WI38 (cell line): ENCODE data around the gene PIK3IP1.

ENCODE experiments used
- H3K4me3 ChIP-seq: 2 replicates; pipeline ENCODE4 v1.5.1; 2011; ENCODE audit warnings: low read depth, mild to moderate bottlenecking, control low read depth, low read length
- CTCF ChIP-seq: IDR thresholded peaks from 2 replicates; pipeline ENCODE4 v1.5.1; 2012; ENCODE audit warnings: low read depth, mild to moderate bottlenecking, control low read depth, low read length

Gene PIK3IP1

GRCh38 chr22:31269892-31270579 is 22.3 kb downstream of the PIK3IP1 start:
- TF ChIP-seq CTCF: no peak
- H3K4me3 ChIP-seq: no peak overlapping the region

- no peak overlapping the region for H3K4me3 ChIP-seq
- no peak for TF ChIP-seq CTCF
These were observed 24.0 kb downstream of the PIK3IP1 start for GRCh38 chr22:31268281-31268680.

GRCh38 chr22:31263896-31264640 is 28.2 kb downstream of the PIK3IP1 start:
- no peak overlapping the region for H3K4me3 ChIP-seq
- no peak for TF ChIP-seq CTCF

- no peak for TF ChIP-seq CTCF
- no peak overlapping the region for H3K4me3 ChIP-seq
These were observed 29.8 kb downstream of the PIK3IP1 start for GRCh38 chr22:31262312-31263133.

GRCh38 chr22:31260474-31260856 is 31.8 kb downstream of the PIK3IP1 start:
- no peak for TF ChIP-seq CTCF
- no peak overlapping the region for H3K4me3 ChIP-seq

GRCh38 chr22:31259798-31260473 is 32.4 kb downstream of the PIK3IP1 start:
- H3K4me3 ChIP-seq: no peak overlapping the region
- TF ChIP-seq CTCF: no peak
